GM21367 (cell line): Measurements from ENCODE around the gene SSH3.

Experiments
- ATAC-seq: cut with Tn5 transposase; IDR thresholded peaks from one replicate; pipeline ENCODE4 v1.9.1; 2021; ENCODE audit not compliant: unreplicated experiment

SSH3 gene

GRCh38 chr11:67291481-67292381 lies 11.6 kb upstream of the SSH3 start:
- ATAC-seq: no peak

GRCh38 chr11:67292671-67293070 lies 10.7 kb upstream of the SSH3 start:
- no peak for ATAC-seq

GRCh38 chr11:67293090-67293489 lies 10.2 kb upstream of the SSH3 start:
- no peak for ATAC-seq

- no peak for ATAC-seq
Measured at GRCh38 chr11:67295846-67296245, 7.5 kb upstream of the SSH3 start.

GRCh38 chr11:67298786-67299185 lies 4.5 kb upstream of the SSH3 start:
- ATAC-seq: no peak

- no peak for ATAC-seq
Measured at GRCh38 chr11:67299471-67300191, 3.7 kb upstream of the SSH3 start.

GRCh38 chr11:67300256-67300755 lies 3.0 kb upstream of the SSH3 start:
- no peak for ATAC-seq

GRCh38 chr11:67300756-67301312 lies 2.5 kb upstream of the SSH3 start:
- ATAC-seq: no peak

GRCh38 chr11:67301313-67301921 lies 1.9 kb upstream of the SSH3 start:
- no peak for ATAC-seq

GRCh38 chr11:67301951-67302516 lies 1.3 kb upstream of the SSH3 start:
- no peak for ATAC-seq

GRCh38 chr11:67302571-67303131 lies 679 bp upstream of the SSH3 start:
- ATAC-seq: no peak

GRCh38 chr11:67303835-67304411 lies 593 bp downstream of the SSH3 start:
- no peak for ATAC-seq

- ATAC-seq: no peak
Measured at GRCh38 chr11:67304511-67305113, 1.3 kb downstream of the SSH3 start.

GRCh38 chr11:67306769-67307544 lies 3.6 kb downstream of the SSH3 start:
- no peak for ATAC-seq

- no peak for ATAC-seq
Measured at GRCh38 chr11:67307545-67308001, 4.2 kb downstream of the SSH3 start.

GRCh38 chr11:67308031-67308866 lies 4.9 kb downstream of the SSH3 start:
- ATAC-seq: no peak

- no peak for ATAC-seq
Measured at GRCh38 chr11:67309166-67309565, 5.8 kb downstream of the SSH3 start.

- ATAC-seq: no peak
Measured at GRCh38 chr11:67309661-67310061, 6.3 kb downstream of the SSH3 start.
